ENCODE measurements around the gene TXNDC5. TPM values are rescaled to one million over a fixed set of nuclear protein-coding genes. Genes with fewer than 3 reads are reported as not detected.

The TXNDC5 gene
- total RNA-seq, 1 donor from 2014 or later = 112 TPM

GRCh38 chr6:7881765-7882500, 28.7 kb downstream of the TXNDC5 start:
- Mint-ChIP-seq H3K9me3 (no peaks in the 10 kb centered on the region), H3K36me3 (ENCODE audit: low read depth) (peaks cover 53% of the 10 kb centered on the region)

GRCh38 chr6:7880718-7881107, 29.9 kb downstream of the TXNDC5 start:
- Mint-ChIP-seq H3K36me3 (ENCODE audit: low read depth) (peaks cover 46% of the 10 kb centered on the region), H3K9me3 (no peaks in the 10 kb centered on the region), H3K4me1 (no peaks in the 10 kb centered on the region), H3K4me3 (no peak overlapping the region), H3K27me3 (no peaks in the 10 kb centered on the region), H3K27ac (no peak overlapping the region)
- no peak for DNase-seq
- intact Hi-C loops (cut with micrococcal nuclease) = no loop called here

More at GRCh38 chr6:7881765-7882500, 28.7 kb downstream of the TXNDC5 start:
- intact Hi-C loops (cut with micrococcal nuclease) = no loop called here
- Mint-ChIP-seq H3K27ac (no peak overlapping the region), H3K4me1 (no peaks in the 10 kb centered on the region), H3K4me3 (no peak overlapping the region), H3K27me3 (no peaks in the 10 kb centered on the region)
- no peak for DNase-seq

DNA sequence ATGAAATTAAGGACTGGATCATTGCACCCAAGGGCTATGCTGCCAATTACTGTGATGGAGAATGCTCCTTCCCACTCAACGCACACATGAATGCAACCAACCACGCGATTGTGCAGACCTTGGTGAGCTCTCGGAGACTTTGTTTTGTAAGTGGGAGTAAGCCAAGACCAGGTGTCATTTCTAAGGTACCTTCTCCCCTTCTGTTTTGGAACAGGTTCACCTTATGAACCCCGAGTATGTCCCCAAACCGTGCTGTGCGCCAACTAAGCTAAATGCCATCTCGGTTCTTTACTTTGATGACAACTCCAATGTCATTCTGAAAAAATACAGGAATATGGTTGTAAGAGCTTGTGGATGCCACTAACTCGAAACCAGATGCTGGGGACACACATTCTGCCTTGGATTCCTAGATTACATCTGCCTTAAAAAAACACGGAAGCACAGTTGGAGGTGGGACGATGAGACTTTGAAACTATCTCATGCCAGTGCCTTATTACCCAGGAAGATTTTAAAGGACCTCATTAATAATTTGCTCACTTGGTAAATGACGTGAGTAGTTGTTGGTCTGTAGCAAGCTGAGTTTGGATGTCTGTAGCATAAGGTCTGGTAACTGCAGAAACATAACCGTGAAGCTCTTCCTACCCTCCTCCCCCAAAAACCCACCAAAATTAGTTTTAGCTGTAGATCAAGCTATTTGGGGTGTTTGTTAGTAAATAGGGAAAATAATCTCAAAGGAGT, 30.4 kb downstream of the TXNDC5 start:
- Mint-ChIP-seq H3K27ac (no peak overlapping the region), H3K9me3 (no peaks in the 10 kb centered on the region), H3K4me1 (no peaks in the 10 kb centered on the region), H3K27me3 (no peaks in the 10 kb centered on the region), H3K36me3 (ENCODE audit: low read depth) (peaks cover 44% of the 10 kb centered on the region), H3K4me3 (no peak overlapping the region)
- intact Hi-C loops (cut with micrococcal nuclease) = no loop called here
- DNase-seq = no peak

DNA sequence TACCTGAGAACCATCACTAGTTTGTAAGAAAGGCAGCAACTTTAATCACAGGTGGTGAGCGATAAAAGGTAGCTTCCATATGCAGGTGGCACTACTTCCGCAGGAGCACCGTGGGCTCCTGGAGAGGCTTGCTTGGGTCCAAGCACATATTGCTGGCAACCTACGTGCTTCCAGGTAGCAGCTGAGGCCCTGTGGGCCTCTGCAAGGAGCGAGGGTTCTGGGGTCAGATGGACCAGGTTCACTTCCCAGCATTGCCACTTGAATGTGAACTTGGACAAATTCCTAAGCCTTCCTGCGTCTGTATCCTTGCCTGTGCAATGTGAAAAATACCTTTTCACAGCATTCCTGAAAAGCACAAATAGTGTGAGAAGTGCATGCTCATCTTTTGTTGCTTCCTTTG, 31.0 kb downstream of the TXNDC5 start:
- no peak for DNase-seq
- no peak overlapping the region for H3K4me3 Mint-ChIP-seq
- no peaks in the 10 kb centered on the region for H3K9me3 Mint-ChIP-seq
- H3K27me3 Mint-ChIP-seq = no peaks in the 10 kb centered on the region
- H3K27ac Mint-ChIP-seq = no peak overlapping the region
- intact Hi-C loops (cut with micrococcal nuclease) = no loop called here
- H3K4me1 Mint-ChIP-seq = no peaks in the 10 kb centered on the region
- H3K36me3 Mint-ChIP-seq (ENCODE audit: low read depth) = peaks cover 39% of the 10 kb centered on the region

DNA sequence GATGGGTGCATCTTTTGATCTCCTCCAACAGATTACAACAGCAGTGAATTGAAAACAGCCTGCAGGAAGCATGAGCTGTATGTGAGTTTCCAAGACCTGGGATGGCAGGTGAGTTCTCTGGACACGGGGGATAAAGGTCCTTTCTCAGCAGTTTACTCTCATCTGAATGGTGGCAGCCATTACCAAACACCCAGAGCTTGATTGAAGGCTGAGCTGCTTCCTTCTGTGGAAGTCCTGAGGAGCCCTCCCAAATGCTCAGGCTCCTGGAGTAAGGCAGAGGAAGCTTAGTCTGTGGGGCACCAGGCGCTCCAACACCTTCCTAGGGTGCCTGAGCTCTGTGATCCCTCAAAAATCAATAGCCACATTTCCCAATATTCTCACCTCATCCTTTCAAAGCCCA, 31.5 kb downstream of the TXNDC5 start:
- intact Hi-C loops (cut with micrococcal nuclease) = no loop called here
- no peaks in the 10 kb centered on the region for H3K9me3 Mint-ChIP-seq
- no peak overlapping the region for H3K27ac Mint-ChIP-seq
- no peak for DNase-seq
- no peaks in the 10 kb centered on the region for H3K27me3 Mint-ChIP-seq
- H3K4me3 Mint-ChIP-seq = no peak overlapping the region
- peaks cover 33% of the 10 kb centered on the region for H3K36me3 Mint-ChIP-seq (ENCODE audit: low read depth)
- no peaks in the 10 kb centered on the region for H3K4me1 Mint-ChIP-seq

DNA sequence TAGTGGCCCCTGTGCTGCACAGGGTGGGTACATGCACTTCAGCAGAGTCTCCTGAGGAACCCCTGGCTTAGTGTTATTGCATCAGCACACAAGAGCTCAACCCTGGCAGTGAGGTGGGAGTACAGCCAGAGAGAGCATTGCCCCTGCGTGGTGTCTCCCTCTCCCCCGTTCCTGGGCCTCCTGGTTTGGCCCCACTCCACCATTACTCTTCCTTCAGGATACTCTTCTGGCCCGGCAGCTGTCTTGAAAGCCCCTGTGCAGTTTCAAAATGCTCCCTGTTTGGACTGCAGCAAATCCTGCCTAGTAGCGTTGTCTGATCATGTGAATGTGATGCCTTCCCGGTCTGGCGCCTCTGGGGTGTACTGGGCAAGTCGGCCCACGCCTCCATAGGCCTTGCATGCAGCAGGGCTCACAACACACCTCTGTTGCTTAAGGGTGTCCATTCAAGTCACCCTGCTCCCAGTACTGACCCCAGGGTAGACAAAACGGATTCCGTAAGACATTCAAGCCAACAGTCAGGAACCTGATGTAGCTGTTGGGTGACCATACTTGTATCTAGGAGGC, 32.1 kb downstream of the TXNDC5 start:
- DNase-seq = no peak
- Mint-ChIP-seq H3K36me3 (ENCODE audit: low read depth) (peaks cover 28% of the 10 kb centered on the region), H3K4me3 (no peak overlapping the region), H3K4me1 (no peaks in the 10 kb centered on the region), H3K27ac (no peak overlapping the region), H3K9me3 (no peaks in the 10 kb centered on the region), H3K27me3 (no peaks in the 10 kb centered on the region)
- intact Hi-C loops (cut with micrococcal nuclease) = no loop called here

DNA sequence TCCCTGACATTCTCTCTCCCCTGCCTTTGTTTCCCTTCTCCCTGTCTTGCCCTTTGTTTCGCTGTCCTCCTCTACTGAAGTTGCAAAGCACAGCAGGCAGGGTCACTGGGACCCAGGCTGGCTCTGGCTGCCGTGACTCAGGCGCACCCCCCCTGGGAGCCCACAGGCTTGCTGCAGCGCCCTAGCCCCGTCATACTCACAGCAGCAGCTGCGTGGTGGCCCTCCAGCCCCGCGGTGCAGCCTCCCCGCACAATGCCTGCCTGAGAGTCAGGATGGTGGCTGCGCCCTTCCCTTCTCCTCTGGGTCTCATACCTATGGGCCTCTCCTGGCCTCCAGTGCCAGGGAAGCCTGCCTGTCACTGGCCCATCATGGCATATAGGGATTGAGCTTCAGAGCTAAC, 41.7 kb downstream of the TXNDC5 start:
- Mint-ChIP-seq H3K4me1 (no peaks in the 10 kb centered on the region), H3K27ac (no peak overlapping the region), H3K27me3 (peaks cover 2% of the 10 kb centered on the region), H3K36me3 (ENCODE audit: low read depth) (no peaks in the 10 kb centered on the region), H3K4me3 (no peak overlapping the region), H3K9me3 (no peaks in the 10 kb centered on the region)
- intact Hi-C loops (cut with micrococcal nuclease) = no loop called here
- DNase-seq = no peak

- Mint-ChIP-seq H3K27me3 (peaks cover 2% of the 10 kb centered on the region), H3K36me3 (ENCODE audit: low read depth) (no peaks in the 10 kb centered on the region), H3K4me1 (no peaks in the 10 kb centered on the region)
Observed at GRCh38 chr6:7866526-7866925, 44.1 kb downstream of the TXNDC5 start.

GRCh38 chr6:7865781-7866180, 44.8 kb downstream of the TXNDC5 start:
- intact Hi-C loops (cut with micrococcal nuclease) = no loop called here
- Mint-ChIP-seq H3K4me1 (no peaks in the 10 kb centered on the region), H3K36me3 (ENCODE audit: low read depth) (no peaks in the 10 kb centered on the region), H3K9me3 (no peaks in the 10 kb centered on the region), H3K27me3 (peaks cover 2% of the 10 kb centered on the region), H3K4me3 (no peak overlapping the region), H3K27ac (no peak overlapping the region)
- DNase-seq = no peak

More at GRCh38 chr6:7866526-7866925, 44.1 kb downstream of the TXNDC5 start:
- Mint-ChIP-seq H3K9me3 (no peaks in the 10 kb centered on the region), H3K27ac (no peak overlapping the region), H3K4me3 (no peak overlapping the region)
- DNase-seq = no peak
- intact Hi-C loops (cut with micrococcal nuclease) = no loop called here

GRCh38 chr6:7859591-7859990, 51.0 kb downstream of the TXNDC5 start:
- no peaks in the 10 kb centered on the region for H3K27me3 Mint-ChIP-seq
- no peaks in the 10 kb centered on the region for H3K4me1 Mint-ChIP-seq
- H3K36me3 Mint-ChIP-seq (ENCODE audit: low read depth) = no peaks in the 10 kb centered on the region
- no peak for DNase-seq
- H3K4me3 Mint-ChIP-seq = no peak overlapping the region
- H3K27ac Mint-ChIP-seq = no peak overlapping the region
- no peaks in the 10 kb centered on the region for H3K9me3 Mint-ChIP-seq
- intact Hi-C loops (cut with micrococcal nuclease) = no loop called here

DNA sequence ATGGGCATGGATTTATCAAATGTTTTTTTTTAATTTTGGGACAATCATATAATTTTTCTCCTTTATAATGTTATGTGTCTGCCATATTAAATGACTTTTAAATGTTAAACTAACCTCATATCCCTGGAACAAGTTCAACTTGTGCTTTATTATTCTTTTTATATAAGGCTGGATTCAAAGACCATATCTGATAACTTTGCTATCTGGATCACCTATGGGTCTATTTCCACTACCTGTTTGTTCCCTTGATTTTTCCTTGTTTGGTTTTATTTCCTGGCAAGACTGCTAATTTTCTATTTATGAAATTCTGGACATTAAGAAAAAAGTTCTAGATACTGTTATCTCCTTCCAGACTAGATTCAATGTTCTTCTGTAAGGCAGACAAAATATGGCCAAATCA, 58.8 kb downstream of the TXNDC5 start:
- intact Hi-C loops (cut with micrococcal nuclease) = no loop called here

GRCh38 chr6:7848229-7848628, 62.4 kb downstream of the TXNDC5 start:
- intact Hi-C loops (cut with micrococcal nuclease) = no loop called here
- H3K36me3 Mint-ChIP-seq (ENCODE audit: low read depth) = no peaks in the 10 kb centered on the region
- H3K27ac Mint-ChIP-seq = no peak overlapping the region
- H3K4me1 Mint-ChIP-seq = no peaks in the 10 kb centered on the region
- DNase-seq = no peak
- no peak overlapping the region for H3K4me3 Mint-ChIP-seq
- peaks cover 7% of the 10 kb centered on the region for H3K9me3 Mint-ChIP-seq
- peaks cover 3% of the 10 kb centered on the region for H3K27me3 Mint-ChIP-seq

More for the DNA sequence above, 58.8 kb downstream of the TXNDC5 start:
- no peak overlapping the region for H3K27ac Mint-ChIP-seq
- H3K27me3 Mint-ChIP-seq = no peaks in the 10 kb centered on the region
- H3K9me3 Mint-ChIP-seq = peaks cover 10% of the 10 kb centered on the region
- no peaks in the 10 kb centered on the region for H3K4me1 Mint-ChIP-seq
- no peak overlapping the region for H3K4me3 Mint-ChIP-seq
- H3K36me3 Mint-ChIP-seq (ENCODE audit: low read depth) = no peaks in the 10 kb centered on the region
- no peak for DNase-seq

- Mint-ChIP-seq H3K4me1 (no peaks in the 10 kb centered on the region), H3K4me3 (no peak overlapping the region), H3K36me3 (ENCODE audit: low read depth) (no peaks in the 10 kb centered on the region), H3K9me3 (peaks cover 7% of the 10 kb centered on the region), H3K27ac (no peak overlapping the region), H3K27me3 (peaks cover 3% of the 10 kb centered on the region)
- no peak for DNase-seq
- intact Hi-C loops (cut with micrococcal nuclease) = no loop called here
Observed at GRCh38 chr6:7846966-7847818, 63.4 kb downstream of the TXNDC5 start.
